NCI-H1436 treated with DMSO at 0.1 percent for 48 hours (cell line): Measurements from ENCODE around the gene C2CD4A.
"Not testable (repeated sequence)": the region's sequence is repeated elsewhere in the genome, so short reads cannot be mapped to it uniquely, and the experiment has no call there.

ENCODE experiments used
- DNase-seq: peaks from one replicate; lab custom pipeline; 2025; lab: John Stamatoyannopoulos, UW

C2CD4A gene

GRCh38 chr15:62066663-62067447 lies at the start of gene C2CD4A:
C2CD4A (plus strand) TSS chr15:62066977; CDS start chr15:62067614, 637 bp downstream.
- DNase-seq, result peak; percentile 65

GRCh38 chr15:62020576-62021160 lies 46.1 kb upstream of the C2CD4A start:
- DNase-seq, result no peak

- DNase-seq, result no peak
Measured at GRCh38 chr15:62021991-62022600, 44.7 kb upstream of the C2CD4A start.

GRCh38 chr15:62026487-62027262 lies 40.1 kb upstream of the C2CD4A start:
- DNase-seq, result no peak

GRCh38 chr15:62027263-62027565 lies 39.6 kb upstream of the C2CD4A start:
- no peak for DNase-seq

GRCh38 chr15:62027916-62028315 lies 38.9 kb upstream of the C2CD4A start:
- no peak for DNase-seq

GRCh38 chr15:62035256-62035924 lies 31.4 kb upstream of the C2CD4A start:
- DNase-seq, result no peak

GRCh38 chr15:62046078-62046743 lies 20.6 kb upstream of the C2CD4A start:
- DNase-seq, result no peak

GRCh38 chr15:62047282-62047827 lies 19.4 kb upstream of the C2CD4A start:
- DNase-seq, result no peak

GRCh38 chr15:62048254-62048653 lies 18.5 kb upstream of the C2CD4A start:
- not testable (repeated sequence) for DNase-seq

- no peak for DNase-seq
Measured at GRCh38 chr15:62050115-62050514, 16.7 kb upstream of the C2CD4A start.

- no peak for DNase-seq
Measured at GRCh38 chr15:62051166-62051565, 15.6 kb upstream of the C2CD4A start.

- DNase-seq, result no peak
Measured at GRCh38 chr15:62052713-62053112, 14.1 kb upstream of the C2CD4A start.

- DNase-seq, result no peak
Measured at GRCh38 chr15:62053439-62054085, 13.2 kb upstream of the C2CD4A start.

- DNase-seq, result no peak
Measured at GRCh38 chr15:62054979-62055378, 11.8 kb upstream of the C2CD4A start.

- DNase-seq, result no peak
Measured at GRCh38 chr15:62057341-62057980, 9.3 kb upstream of the C2CD4A start.

- no peak for DNase-seq
Measured at GRCh38 chr15:62058327-62059028, 8.3 kb upstream of the C2CD4A start.

GRCh38 chr15:62059108-62059815 lies 7.5 kb upstream of the C2CD4A start:
- no peak for DNase-seq

- DNase-seq, result no peak
Measured at GRCh38 chr15:62059816-62060112, 7.0 kb upstream of the C2CD4A start.
